Coronary artery (tissue), 2 donors: ENCODE measurements around the gene MACROH2A1.
A peak's percentile ranks its signal among the peaks of the same experiment; 100 is the strongest.

Experiments
- DNase-seq: peaks from one replicate; pipeline ENCODE4 v3.0.0-alpha.2; 2017; ENCODE audit warnings: low spot score
- H3K27ac ChIP-seq, 2 donors: fragments of 200-600 bp; sonication (generic); one replicate each; pipeline ENCODE4 v1.5.1; 2016 to 2019
- H3K4me3 ChIP-seq: fragments of 200-600 bp; sonication (generic); 2 replicates; pipeline ENCODE4 v1.5.1; 2016; ENCODE audit warnings: mild to moderate bottlenecking, moderate library complexity
- CTCF ChIP-seq: fragments of 200-600 bp; sonication (generic); IDR thresholded peaks from one replicate; pipeline ENCODE4 v1.5.1; 2019; ENCODE audit warnings: antibody characterized with exemption

Gene MACROH2A1

GRCh38 chr5:135396459-135397055 is 2.5 kb downstream of the MACROH2A1 start:
- Histone ChIP-seq H3K4me3 (no peak overlapping the region), H3K27ac (no peak overlapping the region)
- no peak for DNase-seq
- TF ChIP-seq CTCF = no peak

- no peak for DNase-seq
- no peak overlapping the region for H3K4me3 ChIP-seq
- no peak overlapping the region for H3K27ac ChIP-seq
- TF ChIP-seq CTCF = no peak
Observed at GRCh38 chr5:135395866-135396265, 3.2 kb downstream of the MACROH2A1 start.

GRCh38 chr5:135395451-135395850 is 3.6 kb downstream of the MACROH2A1 start:
- no peak overlapping the region for H3K4me3 ChIP-seq
- no peak for DNase-seq
- H3K27ac ChIP-seq = no peak overlapping the region
- no peak for TF ChIP-seq CTCF

- Histone ChIP-seq H3K4me3 (no peak overlapping the region), H3K27ac (peak overlapping the region in 1 of 2 donors; percentile 65)
- no peak for TF ChIP-seq CTCF
- DNase-seq = no peak
Observed at GRCh38 chr5:135394095-135394494, 4.9 kb downstream of the MACROH2A1 start.

- Histone ChIP-seq H3K4me3 (no peak overlapping the region), H3K27ac (peak overlapping the region in 1 of 2 donors; percentile 65)
- no peak for DNase-seq
- TF ChIP-seq CTCF = no peak
Observed at GRCh38 chr5:135393691-135394090, 5.3 kb downstream of the MACROH2A1 start.

- peak overlapping the region in 1 of 2 donors; percentile 65 for H3K27ac ChIP-seq
- H3K4me3 ChIP-seq = no peak overlapping the region
- DNase-seq = no peak
- TF ChIP-seq CTCF = no peak
Observed at GRCh38 chr5:135393229-135393628, 5.8 kb downstream of the MACROH2A1 start.

GRCh38 chr5:135392256-135392655 is 6.8 kb downstream of the MACROH2A1 start:
- TF ChIP-seq CTCF = no peak
- no peak for DNase-seq
- Histone ChIP-seq H3K27ac (peak overlapping the region; percentile 18 to 58), H3K4me3 (no peak overlapping the region)
